ENCODE results near the gene SUGCT.

- TF ChIP-seq ZNF621 (tag by site-specific recombination; IDR thresholded peaks at IDR 0.05): no peak
- TF ChIP-seq YY1 (tag by site-specific recombination; IDR thresholded peaks at IDR 0.05): no peak
- TF ChIP-seq ZBTB21 (tag by site-specific recombination; IDR thresholded peaks at IDR 0.05): no peak
Observed at GRCh38 chr7:40753455-40753854, 618.6 kb downstream of the SUGCT start.

All from HEK293 (cell line).